Measurements from ENCODE around the gene EFHC1.

EFHC1 gene

GRCh38 chr6:52418606-52419005 lies 1.5 kb upstream of the EFHC1 start:
- H3K9me3 Mint-ChIP-seq, result no peaks in the 10 kb centered on the region
- TF ChIP-seq, protein P1, sequence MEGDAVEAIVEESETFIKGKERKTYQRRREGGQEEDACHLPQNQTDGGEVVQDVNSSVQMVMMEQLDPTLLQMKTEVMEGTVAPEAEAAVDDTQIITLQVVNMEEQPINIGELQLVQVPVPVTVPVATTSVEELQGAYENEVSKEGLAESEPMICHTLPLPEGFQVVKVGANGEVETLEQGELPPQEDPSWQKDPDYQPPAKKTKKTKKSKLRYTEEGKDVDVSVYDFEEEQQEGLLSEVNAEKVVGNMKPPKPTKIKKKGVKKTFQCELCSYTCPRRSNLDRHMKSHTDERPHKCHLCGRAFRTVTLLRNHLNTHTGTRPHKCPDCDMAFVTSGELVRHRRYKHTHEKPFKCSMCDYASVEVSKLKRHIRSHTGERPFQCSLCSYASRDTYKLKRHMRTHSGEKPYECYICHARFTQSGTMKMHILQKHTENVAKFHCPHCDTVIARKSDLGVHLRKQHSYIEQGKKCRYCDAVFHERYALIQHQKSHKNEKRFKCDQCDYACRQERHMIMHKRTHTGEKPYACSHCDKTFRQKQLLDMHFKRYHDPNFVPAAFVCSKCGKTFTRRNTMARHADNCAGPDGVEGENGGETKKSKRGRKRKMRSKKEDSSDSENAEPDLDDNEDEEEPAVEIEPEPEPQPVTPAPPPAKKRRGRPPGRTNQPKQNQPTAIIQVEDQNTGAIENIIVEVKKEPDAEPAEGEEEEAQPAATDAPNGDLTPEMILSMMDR (IDR thresholded peaks at IDR 0.05; ENCODE audit: unreplicated experiment in 3 of 3), result no peak
- H3K4me1 Mint-ChIP-seq, result peaks cover 25% of the 10 kb centered on the region
- H3K27ac Mint-ChIP-seq, result no peak overlapping the region
- H3K27me3 Mint-ChIP-seq (ENCODE audit: low read depth), result no peaks in the 10 kb centered on the region
- H3K4me3 Mint-ChIP-seq, result peak overlapping the region in 2 of 3 experiments; percentile 38 to 52
- no peaks in the 10 kb centered on the region for H3K36me3 Mint-ChIP-seq (ENCODE audit: low read depth)

- Mint-ChIP-seq H3K27ac (no peak overlapping the region), H3K36me3 (ENCODE audit: low read depth) (no peaks in the 10 kb centered on the region), H3K4me3 (no peak overlapping the region), H3K27me3 (ENCODE audit: low read depth) (no peaks in the 10 kb centered on the region), H3K4me1 (peaks cover 34% of the 10 kb centered on the region), H3K9me3 (no peaks in the 10 kb centered on the region)
- TF ChIP-seq, protein P1 (IDR thresholded peaks at IDR 0.05; ENCODE audit: unreplicated experiment in 3 of 3), result no peak
Observed at GRCh38 chr6:52420668-52421358, 671 bp downstream of the EFHC1 start.

DNA sequence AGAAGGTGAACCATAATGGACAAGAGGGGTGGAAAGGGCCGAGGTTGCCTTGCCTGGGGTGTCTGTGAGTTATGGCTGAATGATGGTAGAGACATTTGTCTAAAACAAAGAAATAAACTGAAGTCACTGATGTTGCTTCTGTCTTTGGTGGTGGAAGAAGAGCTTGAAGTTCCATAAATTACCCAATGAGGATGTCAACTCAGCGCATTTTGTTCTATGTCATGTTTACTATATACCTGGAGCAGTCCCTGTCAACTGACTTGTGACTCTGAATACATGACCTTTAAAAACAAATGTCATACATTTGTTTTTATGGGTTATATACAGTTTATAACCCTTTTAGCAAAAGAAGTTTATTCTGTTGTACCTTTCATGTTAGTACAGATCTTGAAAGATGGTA lies 2.0 kb downstream of the EFHC1 start:
- TF ChIP-seq, protein P1 (IDR thresholded peaks at IDR 0.05; ENCODE audit: unreplicated experiment in 3 of 3), result no peak
- Mint-ChIP-seq H3K9me3 (no peaks in the 10 kb centered on the region), H3K27me3 (ENCODE audit: low read depth) (no peaks in the 10 kb centered on the region), H3K36me3 (ENCODE audit: low read depth) (no peaks in the 10 kb centered on the region), H3K4me3 (no peak overlapping the region), H3K27ac (no peak overlapping the region), H3K4me1 (peaks cover 29% of the 10 kb centered on the region)

DNA sequence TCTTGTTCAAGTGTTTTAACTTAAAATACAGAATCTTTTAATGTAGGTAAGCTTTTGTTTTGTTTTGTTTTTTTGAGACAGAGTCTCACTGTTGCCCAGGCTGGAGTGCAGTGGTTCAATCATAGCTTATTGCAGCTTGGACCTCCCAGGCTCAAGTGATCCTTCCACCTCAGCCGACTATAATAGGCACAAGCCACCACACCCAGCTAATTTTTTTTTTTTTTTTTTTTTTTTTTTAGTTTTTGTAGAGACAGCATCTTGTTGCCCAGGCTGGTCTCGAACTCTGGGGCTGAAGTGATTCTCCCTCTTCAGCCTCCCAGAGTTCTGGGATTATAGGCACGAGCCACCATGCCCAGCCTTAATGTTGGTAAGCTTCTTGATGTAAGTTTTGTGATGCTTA lies 3.3 kb downstream of the EFHC1 start:
- TF ChIP-seq, protein P1 (IDR thresholded peaks at IDR 0.05; ENCODE audit: unreplicated experiment in 3 of 3), result no peak
- Mint-ChIP-seq H3K36me3 (ENCODE audit: low read depth) (peaks cover 5% of the 10 kb centered on the region), H3K27ac (peak overlapping the region in 1 of 3 experiments; percentile 23), H3K27me3 (ENCODE audit: low read depth) (no peaks in the 10 kb centered on the region), H3K4me1 (peaks cover 22% of the 10 kb centered on the region), H3K4me3 (peak overlapping the region in 1 of 3 experiments; percentile 26), H3K9me3 (no peaks in the 10 kb centered on the region)

- TF ChIP-seq, protein P1 (IDR thresholded peaks at IDR 0.05; ENCODE audit: unreplicated experiment in 3 of 3), result no peak
Observed at GRCh38 chr6:52423971-52424381, 3.8 kb downstream of the EFHC1 start.

GRCh38 chr6:52424513-52424912 lies 4.4 kb downstream of the EFHC1 start:
- TF ChIP-seq, protein P1 (IDR thresholded peaks at IDR 0.05; ENCODE audit: unreplicated experiment in 3 of 3), result no peak
- Mint-ChIP-seq H3K36me3 (ENCODE audit: low read depth) (peaks cover 15% of the 10 kb centered on the region), H3K4me3 (no peak overlapping the region), H3K27me3 (ENCODE audit: low read depth) (no peaks in the 10 kb centered on the region), H3K9me3 (peaks cover 2% of the 10 kb centered on the region), H3K27ac (peak overlapping the region in 2 of 3 experiments; percentile 9 to 27), H3K4me1 (peaks cover 16% of the 10 kb centered on the region)

More at GRCh38 chr6:52423971-52424381, 3.8 kb downstream of the EFHC1 start:
- peaks cover 10% of the 10 kb centered on the region for H3K36me3 Mint-ChIP-seq (ENCODE audit: low read depth)
- H3K27me3 Mint-ChIP-seq (ENCODE audit: low read depth), result no peaks in the 10 kb centered on the region
- no peaks in the 10 kb centered on the region for H3K9me3 Mint-ChIP-seq
- peaks cover 22% of the 10 kb centered on the region for H3K4me1 Mint-ChIP-seq
- H3K4me3 Mint-ChIP-seq, result no peak overlapping the region
- no peak overlapping the region for H3K27ac Mint-ChIP-seq
